ENCODE measurements around the gene EIPR1. TPM values are rescaled to one million over a fixed set of nuclear protein-coding genes. Genes with fewer than 3 reads are reported as not detected.

EIPR1 gene
- total and polyA plus RNA-seq, 2 donors (not counting 3 experiments of a cell fraction or from before 2014, with no cell fraction given) = 30.8 to 57.3 TPM

- Histone ChIP-seq H3K4me1 (ENCODE audit: control insufficient read depth, extremely low read depth, insufficient read depth, low read length) (no peaks in the 10 kb centered on the region), H3K27me3 (ENCODE audit: control insufficient read depth in 2 of 2, insufficient read depth in 2 of 2, low read length in 2 of 2) (no peaks in the 10 kb centered on the region), H3K27ac (ENCODE audit: insufficient read depth, low read depth, low read length) (no peak overlapping the region), H3K9me1 (replicated peaks; ENCODE audit: control insufficient read depth, extremely low read depth, insufficient read depth, low read length) (no peaks in the 10 kb centered on the region), H3K9me3 (replicated peaks; ENCODE audit: control insufficient read depth, insufficient read depth, low read length) (no peaks in the 10 kb centered on the region), H3K36me3 (ENCODE audit: control insufficient read depth in 2 of 2, extremely low read depth in 1 of 2, insufficient read depth in 2 of 2, low read length in 2 of 2) (no peaks in the 10 kb centered on the region), H3K4me2 (ENCODE audit: insufficient read depth, low read length) (no peak overlapping the region), H3K79me2 (ENCODE audit: control insufficient read depth, insufficient read depth, low read length) (peaks cover 1% of the 10 kb centered on the region), H3K9ac (replicated peaks; ENCODE audit: extremely low read depth, insufficient read depth, low read length) (no peak overlapping the region), H3K4me3 (replicated peaks in 1 of 3; ENCODE audit: insufficient read depth in 1 of 3, low read depth in 1 of 3, low read length in 3 of 3) (no peak overlapping the region), H4K20me1 (replicated peaks; ENCODE audit: control insufficient read depth, extremely low read depth, insufficient read depth, low read length) (no peaks in the 10 kb centered on the region), H2AFZ (ENCODE audit: low read depth, low read length) (no peak overlapping the region)
- no TSS peak for BruUV-seq (replicated peaks)
- CTCF ChIA-PET = no interaction called here
- no peak for TF ChIP-seq POLR2AphosphoS5 (IDR thresholded peaks at IDR 0.05; ENCODE audit: insufficient read depth, low read depth, low read length)
- intact Hi-C loops (cut with micrococcal nuclease) = no loop called here
- FAIRE-seq = no peak
- POLR2A ChIA-PET = interaction anchor here (0.6 kb wide), 1 partner anchor 358 kb away, joined by 6 read pairs; the partner anchor contains the start of gene RPS7
- DNase-seq (ENCODE audit: low read depth, low spot score) = no peak
- dilution Hi-C loops (cut with MboI; ENCODE audit: extremely low pct_ligation_motif_present, low sequenced_read_pairs) = no loop called here
Measured at GRCh38 chr2:3216841-3217495, 160.7 kb downstream of the EIPR1 start.

- dilution Hi-C loops (cut with MboI; ENCODE audit: extremely low pct_ligation_motif_present, low sequenced_read_pairs) = no loop called here
- no peaks in the 10 kb centered on the region for H3K27me3 ChIP-seq (ENCODE audit: control insufficient read depth in 2 of 2, insufficient read depth in 2 of 2, low read length in 2 of 2)
- H3K79me2 ChIP-seq (ENCODE audit: control insufficient read depth, insufficient read depth, low read length) = no peaks in the 10 kb centered on the region
- POLR2A ChIA-PET = no interaction called here
- no peaks in the 10 kb centered on the region for H3K9me1 ChIP-seq (replicated peaks; ENCODE audit: control insufficient read depth, extremely low read depth, insufficient read depth, low read length)
- no peaks in the 10 kb centered on the region for H3K36me3 ChIP-seq (ENCODE audit: control insufficient read depth in 2 of 2, extremely low read depth in 1 of 2, insufficient read depth in 2 of 2, low read length in 2 of 2)
- FAIRE-seq = no peak
- no peaks in the 10 kb centered on the region for H3K9me3 ChIP-seq (replicated peaks; ENCODE audit: control insufficient read depth, insufficient read depth, low read length)
- H2AFZ ChIP-seq (ENCODE audit: low read depth, low read length) = no peak overlapping the region
- no TSS peak for BruUV-seq (replicated peaks)
- no peaks in the 10 kb centered on the region for H4K20me1 ChIP-seq (replicated peaks; ENCODE audit: control insufficient read depth, extremely low read depth, insufficient read depth, low read length)
- H3K27ac ChIP-seq (ENCODE audit: insufficient read depth, low read depth, low read length) = no peak overlapping the region
- no peaks in the 10 kb centered on the region for H3K4me1 ChIP-seq (ENCODE audit: control insufficient read depth, extremely low read depth, insufficient read depth, low read length)
- H3K4me3 ChIP-seq (replicated peaks in 1 of 3; ENCODE audit: insufficient read depth in 1 of 3, low read depth in 1 of 3, low read length in 3 of 3) = no peak overlapping the region
- H3K4me2 ChIP-seq (ENCODE audit: insufficient read depth, low read length) = no peak overlapping the region
- no peak overlapping the region for H3K9ac ChIP-seq (replicated peaks; ENCODE audit: extremely low read depth, insufficient read depth, low read length)
- DNase-seq (ENCODE audit: low read depth, low spot score) = no peak
- CTCF ChIA-PET = no interaction called here
- intact Hi-C loops (cut with micrococcal nuclease) = no loop called here
- no peak for TF ChIP-seq MAX (IDR thresholded peaks at IDR 0.05; ENCODE audit: insufficient read depth, insufficient read length)
- TF ChIP-seq CTCF (IDR thresholded peaks at IDR 0.05; ENCODE audit: extremely low read depth in 1 of 2, insufficient read depth in 1 of 2, low read depth in 1 of 2, low read length in 2 of 2) = no peak
Measured at GRCh38 chr2:3214806-3215404, 162.7 kb downstream of the EIPR1 start.
